K562 (cell line): ENCODE measurements around the gene SLC4A4. TPM values are rescaled to one million over a fixed set of nuclear protein-coding genes. Genes with fewer than 3 reads are reported as not detected.

Experiments
- ATF3 ChIP-seq, 2 experiments: fragments of 450-650 bp in 1 of 2; sonication (generic) in 1 of 2; formaldehyde crosslinking in 1 of 2; IDR thresholded peaks in 1 of 2; conservative IDR thresholded peaks in 1 of 2; 2 replicates each; pipeline versions ENCODE4 v1.6.1 to v1.8.1; 2016 to 2023; ENCODE audit warnings: mild to moderate bottlenecking in 2 of 2, moderate library complexity in 2 of 2, inconsistent platforms in 1 of 2, missing genetic modification reagents in 1 of 2
- E2F1 ChIP-seq: sonication (generic); formaldehyde crosslinking; IDR thresholded peaks from 2 replicates; pipeline ENCODE4 v1.8.1; 2023; ENCODE audit warnings: mild to moderate bottlenecking, missing genetic modification reagents, moderate library complexity
- ELF2 ChIP-seq: fragments of 250-450 bp; sonication (Bioruptor Pico); IDR thresholded peaks from 2 replicates; pipeline ENCODE4 v1.5.0; 2021; ENCODE audit warnings: mild to moderate bottlenecking
- FOSL1 ChIP-seq: fragments of 200-800 bp; sonication (Bioruptor generic); conservative IDR thresholded peaks from 2 replicates; pipeline ENCODE4 v1.6.1; 2016; ENCODE audit warnings: missing genetic modification characterization, missing compliant biosample characterization
- GATAD2B ChIP-seq: fragments of 450-650 bp; IDR thresholded peaks from 2 replicates; pipeline ENCODE4 v1.6.1; 2017; ENCODE audit warnings: mild to moderate bottlenecking, borderline replicate concordance
- JUND ChIP-seq, 2 experiments: IDR thresholded peaks; 2 replicates in 1 of 2; 3 replicates in 1 of 2; pipeline ENCODE4 v1.6.1; 2011; ENCODE audit warnings: borderline replicate concordance in 2 of 2, low read depth in 2 of 2, low read length in 2 of 2, improper control_type of control experiment in 1 of 2, missing biosample characterization in 1 of 2, missing genetic modification characterization in 1 of 2, missing genetic modification reagents in 1 of 2
- NFE2 ChIP-seq: IDR thresholded peaks from 2 replicates; pipeline ENCODE4 v1.6.1; 2014; ENCODE audit warnings: antibody characterized with exemption, low read depth
- TRIM24 ChIP-seq, 2 experiments: fragments of 450-650 bp; IDR thresholded peaks; 2 replicates each; pipeline ENCODE4 v1.6.1; 2016
- polyA plus RNA-seq, 8 experiments: library from polyadenylated mRNA; depleted of rRNA in 4 of 8; stranded (reverse) in 5 of 8; unstranded in 3 of 8; fragments of >200 nt; fragmentation: Nextera tagmentation in 2 of 8; fragmentation: Illumina TruSeq in 1 of 8; extraction: Ambion mirVana in 2 of 8; extraction: Trizol in 1 of 8; gene quantifications; 2 replicates each; pipeline versions ENCODE4 v1.2.1 to v1.2.3, GENCODE V29; 2011 to 2014; ENCODE audit warnings: inconsistent platforms in 1 of 8, missing spikeins in 1 of 8
- total RNA-seq, 7 experiments: library from RNA; depleted of rRNA in 6 of 7; stranded (reverse); fragments of >200 nt in 6 of 7; fragmentation: Illumina TruSeq in 2 of 7; extraction: Trizol in 2 of 7; gene quantifications; 2 replicates each; pipeline versions ENCODE4 v1.2.1 to v1.2.3, GENCODE V29; 2011 to 2021; ENCODE audit warnings: low replicate concordance in 1 of 7

SLC4A4 gene
- total and polyA plus RNA-seq, 9 of the 15 experiments (the other 6 are each of a cell fraction or from before 2014, with no cell fraction given), result 0.01 to 0.18 (median 0.07) TPM; not detected in 2

- 0 out of 2 replicates have a peak, but pooled peaks have one; percentile 24 for TF ChIP-seq ATF3 (IDR thresholded peaks at IDR 0.05)
- no peak for TF ChIP-seq ATF3 (CRISPR knock-in tag; conservative IDR thresholded peaks at IDR 0.05)
- TF ChIP-seq NFE2, result no peak
- no peak for TF ChIP-seq E2F1 (CRISPR knock-in tag)
- no peak for TF ChIP-seq GATAD2B
- no peak for TF ChIP-seq ELF2 (CRISPR knock-in tag)
- peak; percentile 66 for TF ChIP-seq FOSL1 (tag)
- TF ChIP-seq JUND (IDR thresholded peaks at IDR 0.05; ENCODE audit: borderline replicate concordance, low read depth, low read length), result peak; percentile 51; the same call in 1 of the 2 replicates
- TF ChIP-seq JUND (tag; IDR thresholded peaks at IDR 0.05; ENCODE audit: borderline replicate concordance, low read depth, low read length), result peak; percentile 65; the same call in 1 of the 3 replicates
- no peak for TF ChIP-seq TRIM24 (IDR thresholded peaks at IDR 0.05)
Measured at GRCh38 chr4:71338846-71339593, at the start of gene SLC4A4 (continued).
